Measurements from ENCODE around the gene APOBEC3G.

APOBEC3G gene

GRCh38 chr22:39088685-39089032, 11.6 kb downstream of the APOBEC3G start:
- no peak overlapping the region for H3K4me2 ChIP-seq
- no peak overlapping the region for H3K9ac ChIP-seq
- H3K4me1 ChIP-seq (ENCODE audit: low read depth, poor library complexity, severe bottlenecking): peaks cover 24% of the 10 kb centered on the region
- H3K27ac ChIP-seq: no peak overlapping the region
- H3K36me3 ChIP-seq (ENCODE audit: insufficient read depth): no peaks in the 10 kb centered on the region
- H2AFZ ChIP-seq (ENCODE audit: low read depth): no peak overlapping the region
- no peaks in the 10 kb centered on the region for H4K20me1 ChIP-seq (ENCODE audit: insufficient read depth)
- H3K27me3 ChIP-seq (ENCODE audit: insufficient read depth, low read depth): no peaks in the 10 kb centered on the region
- H3K79me2 ChIP-seq (ENCODE audit: insufficient read depth, low read depth): no peaks in the 10 kb centered on the region
- no peak for TF ChIP-seq CTCF (conservative IDR thresholded peaks at IDR 0.05; ENCODE audit: low read depth, low read length)
- H3K4me3 ChIP-seq (IDR thresholded peaks at IDR 0.05; ENCODE audit: insufficient read depth, low read depth, low read length): no peak overlapping the region

GRCh38 chr22:39089928-39090327, 12.9 kb downstream of the APOBEC3G start:
- Histone ChIP-seq H3K36me3 (ENCODE audit: insufficient read depth) (no peaks in the 10 kb centered on the region), H2AFZ (ENCODE audit: low read depth) (no peak overlapping the region), H3K27ac (no peak overlapping the region), H4K20me1 (ENCODE audit: insufficient read depth) (no peaks in the 10 kb centered on the region), H3K4me3 (IDR thresholded peaks at IDR 0.05; ENCODE audit: insufficient read depth, low read depth, low read length) (no peak overlapping the region), H3K79me2 (ENCODE audit: insufficient read depth, low read depth) (no peaks in the 10 kb centered on the region), H3K27me3 (ENCODE audit: insufficient read depth, low read depth) (no peaks in the 10 kb centered on the region), H3K4me1 (ENCODE audit: low read depth, poor library complexity, severe bottlenecking) (peaks cover 26% of the 10 kb centered on the region), H3K4me2 (no peak overlapping the region), H3K9ac (no peak overlapping the region)
- TF ChIP-seq CTCF (conservative IDR thresholded peaks at IDR 0.05; ENCODE audit: low read depth, low read length): no peak

DNA sequence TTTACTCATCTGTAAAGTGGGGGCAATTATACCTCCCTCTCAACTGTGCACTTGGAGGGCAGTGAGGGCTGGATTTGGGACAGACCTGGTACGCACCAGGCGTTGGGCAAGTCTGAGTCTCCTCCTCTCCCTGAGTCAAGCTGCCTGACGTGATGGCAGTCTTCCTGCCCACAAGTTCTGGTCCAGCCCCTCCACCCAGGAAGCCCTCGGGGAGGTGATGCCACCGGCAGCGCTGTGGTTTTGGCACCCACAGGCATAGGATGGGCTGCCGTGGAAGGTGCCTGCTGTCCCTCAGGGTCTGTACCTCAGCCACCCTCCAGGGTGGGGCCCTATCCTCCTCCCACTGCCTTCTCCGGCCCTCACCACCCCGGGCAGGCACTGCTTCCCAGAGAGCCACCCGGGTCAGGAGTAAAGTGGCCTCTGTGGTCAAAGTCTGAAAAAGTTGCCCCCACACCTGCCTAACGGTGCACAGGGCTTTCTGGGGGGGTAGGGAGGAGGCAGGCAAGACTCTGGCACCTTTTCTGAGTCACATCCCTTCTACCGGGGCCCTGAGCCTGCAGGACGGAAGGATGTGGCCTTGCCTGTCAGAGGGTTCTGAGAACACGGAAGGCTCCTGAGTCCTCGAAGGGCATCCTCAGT, 13.5 kb downstream of the APOBEC3G start:
- H3K9ac ChIP-seq: no peak overlapping the region
- H3K27me3 ChIP-seq (ENCODE audit: insufficient read depth, low read depth): no peaks in the 10 kb centered on the region
- H3K79me2 ChIP-seq (ENCODE audit: insufficient read depth, low read depth): no peaks in the 10 kb centered on the region
- H3K4me2 ChIP-seq: no peak overlapping the region
- no peak for TF ChIP-seq CTCF (conservative IDR thresholded peaks at IDR 0.05; ENCODE audit: low read depth, low read length)
- H3K36me3 ChIP-seq (ENCODE audit: insufficient read depth): no peaks in the 10 kb centered on the region
- no peak overlapping the region for H2AFZ ChIP-seq (ENCODE audit: low read depth)
- H4K20me1 ChIP-seq (ENCODE audit: insufficient read depth): no peaks in the 10 kb centered on the region
- peaks cover 26% of the 10 kb centered on the region for H3K4me1 ChIP-seq (ENCODE audit: low read depth, poor library complexity, severe bottlenecking)
- no peak overlapping the region for H3K4me3 ChIP-seq (IDR thresholded peaks at IDR 0.05; ENCODE audit: insufficient read depth, low read depth, low read length)
- H3K27ac ChIP-seq: no peak overlapping the region

GRCh38 chr22:39091126-39092081, 14.3 kb downstream of the APOBEC3G start:
- peak overlapping the region; percentile 44; the same call in 1 of the 2 replicates for H3K27ac ChIP-seq
- H3K36me3 ChIP-seq (ENCODE audit: insufficient read depth): no peaks in the 10 kb centered on the region
- TF ChIP-seq CTCF (conservative IDR thresholded peaks at IDR 0.05; ENCODE audit: low read depth, low read length): no peak
- H3K4me1 ChIP-seq (ENCODE audit: low read depth, poor library complexity, severe bottlenecking): peaks cover 26% of the 10 kb centered on the region
- no peak overlapping the region; the same call in 1 of the 2 replicates for H3K9ac ChIP-seq
- no peak overlapping the region for H3K4me3 ChIP-seq (IDR thresholded peaks at IDR 0.05; ENCODE audit: insufficient read depth, low read depth, low read length)
- no peak overlapping the region; the same call in 1 of the 2 replicates for H3K4me2 ChIP-seq
- no peaks in the 10 kb centered on the region for H3K27me3 ChIP-seq (ENCODE audit: insufficient read depth, low read depth)
- H4K20me1 ChIP-seq (ENCODE audit: insufficient read depth): no peaks in the 10 kb centered on the region
- H2AFZ ChIP-seq (ENCODE audit: low read depth): no peak overlapping the region; the same call in 1 of the 2 replicates
- no peaks in the 10 kb centered on the region for H3K79me2 ChIP-seq (ENCODE audit: insufficient read depth, low read depth)
